ENCODE data around the gene EPHB3.

DNA sequence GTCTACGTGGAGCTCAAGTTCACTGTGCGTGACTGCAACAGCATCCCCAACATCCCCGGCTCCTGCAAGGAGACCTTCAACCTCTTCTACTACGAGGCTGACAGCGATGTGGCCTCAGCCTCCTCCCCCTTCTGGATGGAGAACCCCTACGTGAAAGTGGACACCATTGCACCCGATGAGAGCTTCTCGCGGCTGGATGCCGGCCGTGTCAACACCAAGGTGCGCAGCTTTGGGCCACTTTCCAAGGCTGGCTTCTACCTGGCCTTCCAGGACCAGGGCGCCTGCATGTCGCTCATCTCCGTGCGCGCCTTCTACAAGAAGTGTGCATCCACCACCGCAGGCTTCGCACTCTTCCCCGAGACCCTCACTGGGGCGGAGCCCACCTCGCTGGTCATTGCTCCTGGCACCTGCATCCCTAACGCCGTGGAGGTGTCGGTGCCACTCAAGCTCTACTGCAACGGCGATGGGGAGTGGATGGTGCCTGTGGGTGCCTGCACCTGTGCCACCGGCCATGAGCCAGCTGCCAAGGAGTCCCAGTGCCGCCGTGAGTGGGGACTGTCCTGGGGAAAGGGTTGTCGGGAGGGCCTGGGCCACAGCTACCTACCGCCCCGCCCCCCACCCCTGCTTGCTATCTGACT, 11.2 kb downstream of the EPHB3 start:
- TF ChIP-seq, protein P1, sequence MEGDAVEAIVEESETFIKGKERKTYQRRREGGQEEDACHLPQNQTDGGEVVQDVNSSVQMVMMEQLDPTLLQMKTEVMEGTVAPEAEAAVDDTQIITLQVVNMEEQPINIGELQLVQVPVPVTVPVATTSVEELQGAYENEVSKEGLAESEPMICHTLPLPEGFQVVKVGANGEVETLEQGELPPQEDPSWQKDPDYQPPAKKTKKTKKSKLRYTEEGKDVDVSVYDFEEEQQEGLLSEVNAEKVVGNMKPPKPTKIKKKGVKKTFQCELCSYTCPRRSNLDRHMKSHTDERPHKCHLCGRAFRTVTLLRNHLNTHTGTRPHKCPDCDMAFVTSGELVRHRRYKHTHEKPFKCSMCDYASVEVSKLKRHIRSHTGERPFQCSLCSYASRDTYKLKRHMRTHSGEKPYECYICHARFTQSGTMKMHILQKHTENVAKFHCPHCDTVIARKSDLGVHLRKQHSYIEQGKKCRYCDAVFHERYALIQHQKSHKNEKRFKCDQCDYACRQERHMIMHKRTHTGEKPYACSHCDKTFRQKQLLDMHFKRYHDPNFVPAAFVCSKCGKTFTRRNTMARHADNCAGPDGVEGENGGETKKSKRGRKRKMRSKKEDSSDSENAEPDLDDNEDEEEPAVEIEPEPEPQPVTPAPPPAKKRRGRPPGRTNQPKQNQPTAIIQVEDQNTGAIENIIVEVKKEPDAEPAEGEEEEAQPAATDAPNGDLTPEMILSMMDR (IDR thresholded peaks at IDR 0.05), result no peak
- no peak for TF ChIP-seq POLR2A (IDR thresholded peaks at IDR 0.05)
